Nephron progenitor cell (in vitro differentiated cells): Measurements from ENCODE around the gene HMGCS2.
A peak's percentile ranks its signal among the peaks of the same experiment; 100 is the strongest.

Source experiments
- DNase-seq: peaks from one replicate; pipeline ENCODE4 v3.0.0; 2021
- H3K27ac Mint-ChIP-seq: 2 replicates; pipeline ENCODE4 v1.8.0; 2021; ENCODE audit warnings: mild to moderate bottlenecking, moderate library complexity, mixed read lengths
- H3K27me3 Mint-ChIP-seq: 2 replicates; pipeline ENCODE4 v1.8.0; 2021; ENCODE audit warnings: mild to moderate bottlenecking, low read depth, mixed read lengths; ENCODE audit not compliant: poor library complexity
- H3K36me3 Mint-ChIP-seq: 2 replicates; pipeline ENCODE4 v1.8.0; 2021; ENCODE audit warnings: low read depth, mixed read lengths
- H3K4me1 Mint-ChIP-seq: 2 replicates; pipeline ENCODE4 v1.8.0; 2021; ENCODE audit warnings: mixed read lengths
- H3K4me3 Mint-ChIP-seq: 2 replicates; pipeline ENCODE4 v1.8.0; 2021; ENCODE audit warnings: mild to moderate bottlenecking, moderate library complexity, mixed read lengths
- H3K9me3 Mint-ChIP-seq: 2 replicates; pipeline ENCODE4 v1.8.0; 2021; ENCODE audit warnings: mild to moderate bottlenecking, moderate library complexity, mixed read lengths
- TF ChIP-seq, protein P1 (sequence below): fragments of 200-600 bp; sonication (generic); IDR thresholded peaks from 2 replicates; pipeline ENCODE4 v1.5.0; 2021; ENCODE audit warnings: antibody characterized with exemption

Gene HMGCS2

GRCh38 chr1:119811985-119812557 is 43.4 kb upstream of the HMGCS2 start:
- no peak for DNase-seq
- peaks cover 24% of the 10 kb centered on the region for H3K27me3 Mint-ChIP-seq
- H3K9me3 Mint-ChIP-seq, result no peaks in the 10 kb centered on the region
- no peak overlapping the region for H3K27ac Mint-ChIP-seq
- H3K36me3 Mint-ChIP-seq, result no peaks in the 10 kb centered on the region
- TF ChIP-seq, protein P1, sequence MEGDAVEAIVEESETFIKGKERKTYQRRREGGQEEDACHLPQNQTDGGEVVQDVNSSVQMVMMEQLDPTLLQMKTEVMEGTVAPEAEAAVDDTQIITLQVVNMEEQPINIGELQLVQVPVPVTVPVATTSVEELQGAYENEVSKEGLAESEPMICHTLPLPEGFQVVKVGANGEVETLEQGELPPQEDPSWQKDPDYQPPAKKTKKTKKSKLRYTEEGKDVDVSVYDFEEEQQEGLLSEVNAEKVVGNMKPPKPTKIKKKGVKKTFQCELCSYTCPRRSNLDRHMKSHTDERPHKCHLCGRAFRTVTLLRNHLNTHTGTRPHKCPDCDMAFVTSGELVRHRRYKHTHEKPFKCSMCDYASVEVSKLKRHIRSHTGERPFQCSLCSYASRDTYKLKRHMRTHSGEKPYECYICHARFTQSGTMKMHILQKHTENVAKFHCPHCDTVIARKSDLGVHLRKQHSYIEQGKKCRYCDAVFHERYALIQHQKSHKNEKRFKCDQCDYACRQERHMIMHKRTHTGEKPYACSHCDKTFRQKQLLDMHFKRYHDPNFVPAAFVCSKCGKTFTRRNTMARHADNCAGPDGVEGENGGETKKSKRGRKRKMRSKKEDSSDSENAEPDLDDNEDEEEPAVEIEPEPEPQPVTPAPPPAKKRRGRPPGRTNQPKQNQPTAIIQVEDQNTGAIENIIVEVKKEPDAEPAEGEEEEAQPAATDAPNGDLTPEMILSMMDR, result no peak
- H3K4me1 Mint-ChIP-seq, result no peaks in the 10 kb centered on the region
- no peak overlapping the region for H3K4me3 Mint-ChIP-seq

- TF ChIP-seq, protein P1, result no peak
- Mint-ChIP-seq H3K27ac (no peak within 1 kb of the TSS), H3K36me3 (no peaks in the 10 kb centered on the region), H3K4me1 (no peaks in the 10 kb centered on the region), H3K27me3 (peaks cover 24% of the 10 kb centered on the region), H3K4me3 (no peak within 1 kb of the TSS), H3K9me3 (no peaks in the 10 kb centered on the region)
- no peak for DNase-seq
Observed at GRCh38 chr1:119811387-119811786, 42.7 kb upstream of the HMGCS2 start, which contains the start of gene REG4. TSS of gene REG4 (minus strand) at chr1:119811460. CDS start at chr1:119808769, 2,691 bp downstream.

GRCh38 chr1:119808972-119809550 is 40.4 kb upstream of the HMGCS2 start:
- Mint-ChIP-seq H3K4me3 (no peak overlapping the region), H3K4me1 (no peaks in the 10 kb centered on the region), H3K36me3 (no peaks in the 10 kb centered on the region), H3K27me3 (peaks cover 21% of the 10 kb centered on the region), H3K9me3 (no peaks in the 10 kb centered on the region), H3K27ac (no peak overlapping the region)
- DNase-seq, result peak; percentile 79
- TF ChIP-seq, protein P1, result peak; percentile 93

- no peak overlapping the region for H3K27ac Mint-ChIP-seq
- H3K36me3 Mint-ChIP-seq, result no peaks in the 10 kb centered on the region
- no peak overlapping the region for H3K4me3 Mint-ChIP-seq
- H3K27me3 Mint-ChIP-seq, result peaks cover 21% of the 10 kb centered on the region
- TF ChIP-seq, protein P1, result no peak
- no peaks in the 10 kb centered on the region for H3K4me1 Mint-ChIP-seq
- no peaks in the 10 kb centered on the region for H3K9me3 Mint-ChIP-seq
- no peak for DNase-seq
Observed at GRCh38 chr1:119808491-119808890, 39.8 kb upstream of the HMGCS2 start.

DNA sequence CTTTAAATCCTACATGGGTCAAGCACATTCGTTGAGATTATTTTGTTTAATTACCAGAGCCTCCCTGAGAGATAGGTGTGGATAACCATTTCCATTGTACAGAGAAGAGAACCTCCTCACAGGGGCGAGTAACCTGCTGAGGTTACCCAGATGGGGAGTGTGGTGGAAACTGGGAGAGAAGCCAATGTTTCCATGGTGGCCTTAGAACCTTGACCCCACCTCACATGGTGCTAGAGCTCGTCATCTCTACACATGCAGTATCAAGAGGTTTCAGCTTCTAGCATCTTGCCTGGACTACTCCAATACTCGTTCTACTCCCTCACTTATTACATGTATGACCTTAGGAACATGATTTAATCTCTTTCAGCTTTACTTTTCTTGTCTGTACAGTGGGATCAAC is 37.8 kb upstream of the HMGCS2 start:
- Mint-ChIP-seq H3K27me3 (peaks cover 19% of the 10 kb centered on the region), H3K27ac (no peak overlapping the region), H3K9me3 (no peaks in the 10 kb centered on the region), H3K4me3 (no peak overlapping the region), H3K36me3 (no peaks in the 10 kb centered on the region), H3K4me1 (no peaks in the 10 kb centered on the region)
- no peak for DNase-seq
- TF ChIP-seq, protein P1, result no peak

DNA sequence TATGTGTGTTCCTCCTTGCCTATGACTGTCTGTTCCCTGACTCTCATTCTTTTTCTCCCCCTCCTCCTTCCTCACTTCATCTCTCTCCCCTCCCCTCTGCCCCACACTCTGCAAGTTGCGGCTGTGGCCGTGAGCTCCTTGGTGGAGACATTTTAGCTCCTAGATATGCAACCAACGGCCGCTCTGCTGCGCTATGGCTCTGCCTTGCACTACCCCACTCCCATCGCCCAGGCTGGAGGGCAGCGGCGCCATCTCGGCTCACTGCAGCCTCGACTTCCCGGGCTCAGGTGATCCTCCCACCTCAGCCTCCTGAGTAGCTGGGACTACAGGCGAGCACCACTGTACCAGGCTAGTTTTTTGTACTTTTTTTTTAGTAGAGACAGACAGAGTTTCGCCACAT is 37.0 kb upstream of the HMGCS2 start:
- no peak overlapping the region for H3K4me3 Mint-ChIP-seq
- H3K36me3 Mint-ChIP-seq, result no peaks in the 10 kb centered on the region
- TF ChIP-seq, protein P1, result no peak
- peak overlapping the region; percentile 5 for H3K27ac Mint-ChIP-seq
- H3K4me1 Mint-ChIP-seq, result no peaks in the 10 kb centered on the region
- H3K27me3 Mint-ChIP-seq, result peaks cover 19% of the 10 kb centered on the region
- DNase-seq, result no peak
- no peaks in the 10 kb centered on the region for H3K9me3 Mint-ChIP-seq
